HG02798 (cell line): ENCODE results near the gene CSRNP3.
A peak's percentile ranks its signal among the peaks of the same experiment; 100 is the strongest.
"Not testable (repeated sequence)": the region's sequence is repeated elsewhere in the genome, so short reads cannot be mapped to it uniquely, and the experiment has no call there.

Source experiments
- ATAC-seq: cut with Tn5 transposase; IDR thresholded peaks from one replicate; pipeline ENCODE4 v1.9.1; 2021; ENCODE audit warnings: mild to moderate bottlenecking; ENCODE audit not compliant: unreplicated experiment, poor library complexity

Gene CSRNP3

DNA sequence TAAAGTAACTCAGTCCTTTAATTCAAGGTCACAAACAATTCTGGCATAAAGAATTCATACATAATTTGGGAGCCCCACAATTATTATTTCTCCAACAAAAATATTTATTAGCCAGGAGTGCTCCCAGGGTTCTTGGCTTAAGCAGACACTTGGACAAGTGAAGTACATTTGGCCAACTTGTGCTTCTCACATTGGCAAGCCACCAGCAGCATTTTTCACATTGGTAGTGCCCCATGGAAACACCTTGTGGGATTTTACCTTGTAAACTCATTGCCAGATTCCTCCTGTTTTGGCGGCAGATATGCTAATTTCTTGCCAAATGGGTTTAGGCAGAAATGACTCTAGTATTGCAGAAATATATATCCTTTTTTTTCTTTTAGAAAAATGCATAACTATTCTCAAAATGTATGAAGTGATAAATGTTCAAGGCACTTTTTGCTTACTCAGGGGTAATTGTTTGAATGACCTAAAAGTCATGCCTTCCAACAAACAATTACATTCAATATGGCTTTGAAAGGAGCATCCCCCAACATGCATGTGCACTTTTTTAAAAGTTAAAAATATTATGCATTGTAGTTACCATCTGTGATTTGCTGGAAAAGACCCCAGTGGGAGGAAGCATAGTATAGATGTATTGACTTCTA lies 113.5 kb downstream of the CSRNP3 start:
- no peak for ATAC-seq

DNA sequence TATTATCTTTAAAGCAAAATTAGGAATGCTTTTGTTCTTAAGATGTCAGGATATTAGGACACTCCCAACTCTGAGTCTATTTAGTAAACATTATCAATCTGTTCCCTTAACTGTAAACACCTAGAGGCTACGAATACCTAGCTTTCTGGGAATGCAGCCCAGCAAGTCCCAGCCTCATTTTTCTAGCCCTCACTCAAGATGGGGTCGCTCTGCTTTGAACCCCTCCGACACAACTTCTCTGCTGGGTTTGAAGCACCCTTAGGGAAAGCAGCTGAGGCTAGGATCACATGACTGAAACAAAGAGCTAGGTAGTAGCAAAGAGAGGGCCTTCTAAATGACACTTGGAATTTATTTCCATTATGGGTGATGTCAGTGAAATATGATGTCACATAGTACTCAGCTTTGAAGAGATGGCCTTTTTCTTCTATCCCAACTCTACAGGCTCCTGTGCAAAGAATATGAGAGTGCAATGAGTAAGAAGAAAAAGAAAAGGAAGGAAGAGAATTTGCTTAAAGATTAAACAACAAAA lies 114.7 kb downstream of the CSRNP3 start:
- no peak for ATAC-seq

DNA sequence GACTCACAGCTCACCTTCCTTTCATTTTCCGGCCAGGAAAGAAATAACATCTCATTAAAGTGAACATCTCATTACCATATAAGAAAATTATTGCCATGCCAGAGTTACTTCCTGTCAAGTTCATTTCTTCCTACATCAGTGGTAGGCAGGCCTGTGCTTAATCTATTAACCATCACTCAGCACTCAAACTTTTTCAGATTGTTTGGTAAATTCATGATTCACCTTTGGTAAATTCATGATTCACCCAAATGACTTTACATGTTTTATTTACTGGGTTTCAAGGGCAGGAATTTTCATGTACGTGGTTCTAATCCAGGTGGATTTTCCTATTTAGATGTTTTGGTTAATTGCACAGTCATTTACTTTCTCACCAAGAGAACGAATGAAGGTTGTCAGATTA lies 116.5 kb downstream of the CSRNP3 start:
- no peak for ATAC-seq

DNA sequence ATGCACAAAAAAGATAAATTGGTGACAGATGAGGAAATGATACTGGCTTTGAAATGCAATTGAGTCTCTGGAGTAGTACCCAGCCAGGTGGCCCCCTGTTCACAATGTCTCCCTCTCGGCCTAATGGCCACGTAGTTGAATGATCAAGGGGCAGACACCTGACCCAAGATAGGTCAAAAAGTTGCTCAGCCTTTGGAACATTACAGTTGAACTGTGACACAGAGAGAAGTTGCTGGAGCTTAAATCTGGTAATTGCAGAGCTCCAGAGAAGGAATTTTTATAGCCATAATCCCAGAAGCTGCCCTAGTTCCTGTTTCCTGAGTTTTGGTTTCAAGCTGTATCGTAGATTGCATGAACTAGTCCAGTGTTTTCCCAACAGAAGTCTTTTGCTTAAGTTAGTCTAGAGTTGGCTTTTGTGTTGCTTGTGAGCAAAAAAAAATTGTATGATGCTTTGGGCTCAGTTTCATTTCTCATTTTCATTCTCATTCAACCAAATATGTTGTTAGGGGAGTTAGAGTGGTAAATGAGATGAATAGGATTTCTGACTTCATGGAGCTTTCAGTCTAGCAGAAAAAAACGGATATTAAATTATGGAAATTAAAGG lies 117.9 kb downstream of the CSRNP3 start:
- ATAC-seq = peak; percentile 81

DNA sequence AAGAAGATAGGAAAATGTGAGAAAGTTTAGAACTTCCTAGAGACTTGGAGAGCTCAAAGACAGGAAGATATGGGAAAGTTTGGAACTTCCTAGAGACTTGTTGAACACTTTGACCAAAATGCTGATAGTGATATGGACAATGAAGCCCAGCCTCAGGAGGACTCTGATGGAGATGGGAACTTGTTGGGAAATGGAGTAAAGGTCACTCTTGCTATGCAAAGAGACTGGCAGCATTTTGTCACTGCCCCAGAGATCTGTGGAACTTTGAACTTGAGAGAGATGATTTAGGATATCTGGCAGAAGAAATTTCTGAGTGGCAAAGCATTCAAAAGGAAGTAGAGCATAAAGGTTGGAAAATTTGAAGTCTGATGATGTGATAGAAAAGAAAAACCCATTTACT lies 121.5 kb downstream of the CSRNP3 start:
- not testable (repeated sequence) for ATAC-seq

DNA sequence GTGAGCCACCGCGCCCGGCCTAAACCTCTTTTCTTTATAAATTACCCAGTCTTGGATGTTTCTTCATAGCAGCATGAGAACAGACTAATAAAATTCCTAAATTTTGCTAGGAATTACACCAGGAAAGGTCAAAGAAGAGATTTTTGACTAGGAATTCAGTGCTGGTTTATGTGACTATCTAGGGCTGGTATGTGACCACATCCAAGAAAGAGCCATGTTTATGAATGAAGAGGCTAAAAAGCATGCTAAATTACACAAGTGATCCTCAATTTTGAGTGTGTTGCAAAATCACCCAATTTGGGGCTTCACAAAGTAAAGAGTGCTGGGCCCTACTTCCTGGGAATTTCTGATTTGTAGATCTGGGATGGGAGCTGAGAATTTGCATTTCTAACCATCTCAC lies 123.6 kb downstream of the CSRNP3 start:
- ATAC-seq = no peak

DNA sequence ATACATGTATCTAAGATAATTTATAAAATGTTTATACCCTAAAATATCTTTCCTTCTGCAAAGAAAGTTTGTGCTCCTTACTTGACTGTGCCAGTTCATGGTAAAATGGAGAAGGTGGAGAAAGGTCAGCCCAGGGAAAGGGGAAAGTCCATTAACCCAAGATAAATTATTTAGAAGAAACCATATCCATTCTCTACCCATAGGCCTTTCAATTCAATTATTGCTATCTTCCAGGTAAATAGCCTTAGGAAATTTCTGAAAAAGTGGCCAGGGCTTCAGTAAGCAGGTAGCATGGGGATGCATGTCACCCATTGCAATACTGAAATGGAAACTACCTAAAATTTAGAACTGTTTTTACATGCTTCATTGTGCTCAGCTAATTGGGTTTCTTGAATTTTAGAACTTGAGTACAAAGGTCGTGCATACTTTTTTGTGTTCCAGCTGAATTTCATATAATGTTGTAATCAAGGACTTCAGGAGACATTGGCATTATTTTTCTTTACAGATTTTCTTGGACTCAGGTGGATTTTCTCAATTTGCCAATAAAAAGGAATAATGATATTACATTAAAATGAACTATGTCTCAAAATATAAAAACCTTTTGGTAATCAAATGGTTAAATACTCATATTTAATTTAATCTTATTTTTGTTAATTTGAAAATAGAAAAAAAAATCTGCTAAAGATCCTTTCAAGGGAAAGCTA lies 124.9 kb downstream of the CSRNP3 start:
- ATAC-seq = peak; percentile 51

DNA sequence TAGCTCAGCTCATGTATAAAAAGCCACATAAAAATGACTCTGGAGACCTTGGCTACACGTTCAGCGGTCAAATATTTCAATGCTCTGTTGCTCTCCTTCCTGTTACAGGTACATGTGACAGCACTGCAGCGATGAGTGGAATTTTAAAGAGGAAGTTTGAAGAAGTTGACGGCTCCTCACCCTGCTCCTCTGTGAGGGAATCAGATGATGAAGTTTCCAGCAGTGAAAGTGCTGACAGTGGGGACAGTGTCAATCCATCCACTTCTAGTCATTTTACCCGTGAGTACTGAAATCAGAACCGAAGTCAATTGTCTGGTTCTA lies 125.4 kb downstream of the CSRNP3 start:
- ATAC-seq = peak; percentile 72

DNA sequence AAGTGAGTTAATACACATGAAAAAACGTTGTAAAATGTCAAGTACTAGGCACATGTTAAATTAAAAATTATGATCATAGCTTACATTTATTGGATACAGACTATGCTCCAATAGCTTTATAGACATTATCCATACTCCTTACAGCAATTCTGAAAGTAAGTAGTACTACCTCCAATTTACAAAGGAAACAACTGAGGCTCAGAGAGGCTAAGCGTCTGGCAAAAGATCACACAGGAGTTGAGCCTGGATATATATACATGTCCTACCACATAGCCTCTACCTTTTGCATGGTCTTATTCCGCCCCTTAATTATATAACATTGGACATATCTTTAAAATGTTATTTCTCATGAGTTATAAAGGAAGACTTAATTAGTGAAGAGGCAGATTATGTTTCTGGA lies 127.3 kb downstream of the CSRNP3 start:
- ATAC-seq = no peak

DNA sequence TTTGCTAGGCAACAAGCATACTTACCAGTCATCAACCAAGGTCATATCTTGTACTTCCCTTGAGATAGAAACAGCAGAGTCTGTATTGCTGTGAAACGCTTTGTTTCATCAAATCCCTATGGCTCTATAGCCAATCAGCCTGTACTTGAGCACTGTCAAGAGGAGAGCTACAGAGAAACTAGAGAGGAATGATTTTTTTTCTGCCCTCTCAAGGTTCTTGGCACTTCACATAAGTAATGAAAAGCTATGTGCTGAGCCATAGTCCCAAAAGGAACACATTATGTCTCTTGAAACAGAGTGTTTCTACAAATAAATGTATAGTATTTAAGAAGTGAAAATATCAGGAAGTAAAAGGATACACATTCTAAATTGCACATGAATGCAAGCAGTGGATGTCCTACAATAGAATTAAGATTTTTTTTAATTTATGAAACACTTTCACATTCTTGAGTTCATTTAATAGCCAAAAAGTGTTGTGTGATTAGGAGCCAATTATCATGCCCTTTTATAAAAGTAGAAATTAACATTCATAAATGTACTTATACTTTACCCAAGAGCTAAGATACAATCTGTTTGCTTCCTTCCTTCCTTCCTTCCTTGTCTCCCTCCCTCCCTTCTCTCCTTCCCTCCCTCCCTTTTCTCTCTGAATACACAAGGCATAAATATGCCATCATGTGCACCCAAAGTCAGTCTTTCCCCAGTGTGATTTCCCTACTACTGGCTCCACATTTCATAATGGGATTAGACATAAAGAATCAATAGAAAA lies 131.8 kb downstream of the CSRNP3 start:
- ATAC-seq = no peak

DNA sequence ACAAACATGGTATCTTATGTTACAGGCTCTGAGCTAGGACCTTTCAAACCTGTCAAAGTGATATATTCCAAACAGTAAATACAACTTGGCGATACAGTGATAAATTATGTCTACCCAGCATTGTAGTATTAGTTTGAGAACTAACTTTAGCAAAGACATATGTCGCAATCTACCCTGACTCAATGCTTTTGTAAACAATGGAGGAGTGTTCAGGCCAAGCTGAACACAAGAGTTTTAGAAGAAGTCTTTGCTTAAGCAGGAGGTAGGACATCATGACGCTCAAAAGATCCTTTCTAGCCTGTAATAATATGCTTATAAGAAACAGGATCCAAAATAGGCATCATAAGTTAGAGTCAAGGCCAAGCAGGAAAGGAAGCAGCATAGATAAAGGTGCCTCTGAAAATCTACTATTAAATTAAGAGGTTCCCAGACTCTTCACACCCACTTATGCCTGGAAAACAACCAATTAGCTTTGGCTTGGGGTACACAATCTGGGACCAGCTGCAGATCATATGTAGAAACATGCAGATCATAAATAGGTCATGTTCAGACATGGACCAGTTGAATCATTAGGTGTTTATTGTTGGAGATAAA lies 132.5 kb downstream of the CSRNP3 start:
- no peak for ATAC-seq

DNA sequence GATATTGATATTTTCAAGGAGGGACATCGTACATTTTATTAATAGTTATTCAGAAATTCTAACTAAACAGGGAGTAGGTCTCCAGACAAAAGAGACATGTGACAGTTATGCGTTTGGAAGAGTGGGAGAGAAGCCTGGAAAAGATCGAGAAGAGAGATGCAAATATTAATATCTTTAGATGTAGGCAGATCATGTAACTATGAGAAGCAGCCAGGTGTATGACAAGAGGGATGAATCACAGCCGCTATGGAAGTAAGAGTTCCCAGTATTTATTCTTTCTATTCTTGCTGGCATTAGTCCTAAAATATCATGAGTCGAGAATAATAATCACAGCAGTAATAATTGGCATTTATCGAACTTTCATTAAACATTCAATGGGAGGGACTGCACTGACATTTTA lies 140.2 kb downstream of the CSRNP3 start:
- no peak for ATAC-seq

DNA sequence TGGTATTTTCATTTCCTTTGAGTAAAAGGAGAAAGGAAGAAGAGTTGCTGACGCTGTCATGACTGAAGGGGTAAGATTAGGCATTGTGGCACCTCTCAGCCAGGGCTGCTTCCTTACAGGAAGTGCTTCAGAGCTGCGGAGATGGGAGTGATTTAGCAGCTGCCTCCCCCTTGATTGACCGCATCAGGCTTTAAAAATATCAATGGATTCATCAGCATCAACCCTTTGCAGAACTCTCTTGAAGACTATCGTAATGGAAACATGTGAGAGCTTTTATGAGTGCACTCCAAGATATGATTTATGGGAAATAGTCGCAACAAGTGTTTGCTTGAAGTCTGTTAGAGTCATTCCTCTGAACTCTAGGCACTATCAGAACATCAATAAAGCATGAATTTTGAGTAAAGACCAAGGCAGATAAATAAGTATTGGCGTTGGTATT lies 141.1 kb downstream of the CSRNP3 start:
- no peak for ATAC-seq

DNA sequence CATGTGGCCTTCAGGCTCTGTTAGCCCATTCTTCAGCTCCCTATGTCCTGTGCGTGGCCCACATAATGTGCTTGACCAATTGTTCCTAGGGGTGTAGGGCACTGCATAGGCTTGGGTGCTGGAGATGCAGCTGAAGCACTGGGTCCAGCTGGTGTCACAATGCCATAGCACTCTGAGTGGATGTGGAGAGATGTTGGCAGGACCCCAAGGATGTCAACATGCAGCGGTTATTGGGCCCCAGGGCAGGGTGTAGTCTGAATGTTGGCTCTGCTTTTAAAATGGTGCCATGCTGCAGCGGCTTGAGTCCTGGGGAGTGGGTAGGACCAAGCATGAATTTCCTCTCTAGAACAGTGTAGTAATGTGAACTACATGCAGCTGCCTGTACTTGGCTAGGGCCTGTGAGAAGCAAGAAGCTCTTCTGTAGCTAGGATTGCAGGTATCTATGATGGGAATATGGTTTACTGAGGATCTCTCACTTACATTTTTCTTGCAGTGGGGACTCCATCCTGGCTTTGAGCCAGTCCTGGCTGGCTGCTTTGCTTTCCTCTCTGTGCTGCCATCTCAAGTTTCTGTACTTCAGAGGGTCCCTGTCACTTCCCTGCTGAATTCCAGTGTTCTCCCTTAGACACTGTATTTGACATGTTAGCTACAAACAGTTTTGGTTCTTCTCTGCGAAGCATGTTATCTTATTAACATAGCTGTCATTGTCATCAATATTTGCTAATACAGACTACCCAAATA lies 148.4 kb downstream of the CSRNP3 start:
- no peak for ATAC-seq

DNA sequence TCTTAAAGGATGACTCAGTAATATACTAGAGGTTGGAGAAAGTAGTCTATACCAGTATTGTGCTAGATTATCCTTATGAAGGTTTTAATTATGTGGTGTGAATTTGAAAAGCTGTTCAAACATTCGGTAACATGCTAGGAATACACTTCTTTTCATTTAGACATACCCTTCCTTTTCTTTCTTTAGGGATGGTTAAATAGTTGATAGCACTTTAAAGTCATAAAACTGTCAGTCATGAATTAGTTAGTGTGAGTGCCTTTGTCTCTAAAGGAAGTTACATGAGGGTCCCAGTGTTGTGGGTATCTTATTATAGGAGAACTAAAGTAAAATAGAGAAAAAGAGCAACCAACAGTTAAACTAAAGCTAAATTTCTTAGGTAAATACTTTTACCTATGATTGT lies 149.3 kb downstream of the CSRNP3 start:
- ATAC-seq = no peak

DNA sequence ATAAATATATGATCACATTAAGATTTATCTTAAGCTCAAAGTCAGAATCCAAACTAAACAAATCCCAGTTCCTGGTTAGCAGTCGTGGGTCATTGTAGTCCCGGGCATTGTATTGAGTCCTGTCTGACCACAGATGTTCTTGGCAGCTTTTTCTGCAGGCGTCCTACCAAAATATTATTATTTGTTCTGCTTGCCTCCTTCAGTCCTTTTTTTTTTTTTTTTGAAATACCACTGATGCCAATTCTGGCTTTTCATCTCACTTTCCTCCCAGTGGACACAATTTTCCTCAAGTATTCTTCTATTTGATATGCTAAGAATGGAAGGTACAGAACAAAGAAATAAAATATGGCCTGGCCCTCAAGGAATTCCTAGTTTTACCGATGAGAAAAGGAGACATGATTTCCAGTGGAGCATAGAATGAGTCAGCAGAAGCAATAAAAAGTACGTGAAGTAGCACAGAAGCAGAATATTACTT lies 151.6 kb downstream of the CSRNP3 start:
- ATAC-seq = no peak

DNA sequence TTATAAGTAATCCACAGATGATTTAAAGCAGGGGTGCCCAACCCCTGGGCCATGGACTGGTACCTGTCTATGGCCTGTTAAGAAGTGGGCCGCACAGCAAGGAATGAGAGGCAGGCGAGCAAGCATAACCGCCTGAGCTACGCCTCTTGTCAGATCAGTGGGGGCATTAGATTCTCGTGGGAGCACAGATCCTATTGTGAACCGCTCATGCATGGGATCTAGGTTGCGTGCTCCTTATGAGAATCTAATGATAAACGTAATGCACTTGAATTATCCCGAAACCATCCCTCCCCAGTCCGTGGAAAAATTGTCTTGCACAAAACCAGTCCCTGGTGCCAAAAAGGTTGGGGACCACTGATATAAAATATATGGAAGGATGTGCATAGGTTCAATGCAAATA lies 153.7 kb downstream of the CSRNP3 start:
- no peak for ATAC-seq

DNA sequence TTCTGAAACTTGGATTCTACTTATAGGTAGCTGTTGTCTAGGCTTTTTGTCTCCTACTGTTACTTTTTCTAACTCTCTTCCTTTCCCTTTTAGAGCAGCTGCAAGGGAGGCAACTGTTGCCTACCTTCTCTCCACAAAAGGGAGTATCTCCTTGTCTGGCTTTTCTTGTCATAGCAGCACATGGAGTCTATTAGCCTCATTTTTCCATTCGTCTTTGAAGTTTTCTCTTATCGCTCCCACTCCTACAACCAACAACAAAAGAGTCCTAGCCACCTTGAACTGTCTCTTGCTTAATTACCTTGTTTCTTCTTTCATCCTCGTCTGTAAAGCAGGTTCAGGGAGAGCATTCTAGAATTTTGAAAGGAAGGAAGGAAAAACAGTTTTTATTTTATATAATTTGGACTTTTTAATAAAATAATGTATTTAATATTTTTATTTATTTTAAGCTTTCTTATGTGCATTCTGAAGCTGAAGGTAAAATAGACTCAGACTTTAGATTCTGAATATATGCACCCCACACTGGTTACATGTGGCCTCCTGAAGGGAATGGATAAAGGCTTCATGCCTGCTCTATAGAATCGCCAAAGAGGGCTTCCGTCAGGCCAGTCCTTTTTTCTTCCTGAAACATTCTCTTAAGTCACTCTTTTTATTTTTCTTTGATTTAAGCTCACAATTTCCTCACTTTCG lies 154.4 kb downstream of the CSRNP3 start:
- no peak for ATAC-seq

DNA sequence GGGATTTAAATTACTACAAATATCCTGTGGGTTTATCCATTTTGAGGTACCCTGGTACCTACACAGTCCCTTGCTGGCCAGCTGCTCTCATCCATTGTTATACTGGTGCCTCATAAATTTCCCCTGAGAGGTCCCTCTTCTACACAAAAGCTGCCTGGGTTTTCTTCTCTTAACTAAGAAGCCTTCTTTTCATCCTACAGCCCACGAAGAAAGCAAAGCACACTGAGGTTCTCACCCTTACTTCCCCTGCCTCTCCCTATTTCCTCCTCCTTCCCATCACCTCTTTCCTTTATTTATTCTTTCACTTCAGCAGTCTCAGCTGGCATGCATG lies 154.9 kb downstream of the CSRNP3 start:
- ATAC-seq = no peak
